MM.1S (cell line): ENCODE measurements around the gene MEGF11.

Source experiments
- CTCF ChIP-seq: fragments of 300-600 bp; sonication (generic); IDR thresholded peaks from 2 replicates; pipeline ENCODE4 v1.5.1; 2016; ENCODE audit warnings: antibody characterized with exemption, low read length, mixed read lengths
- EZH2phosphoT487 ChIP-seq: fragments of 300-600 bp; sonication (generic); IDR thresholded peaks from 2 replicates; pipeline ENCODE4 v1.6.1; 2018; ENCODE audit warnings: antibody characterized with exemption, low read length

- TF ChIP-seq CTCF = no peak
- no peak for TF ChIP-seq EZH2phosphoT487
These were observed 248.8 kb downstream of the MEGF11 start for GRCh38 chr15:66004618-66005262.
